NCI-H1092 treated with DMSO at 0.1 percent for 48 hours (cell line): ENCODE data around the gene TRPM2.
"Not testable (repeated sequence)": the region's sequence is repeated elsewhere in the genome, so short reads cannot be mapped to it uniquely, and the experiment has no call there.

Experiments used
- DNase-seq: peaks from one replicate; lab custom pipeline; 2025; lab: John Stamatoyannopoulos, UW

The TRPM2 gene

DNA sequence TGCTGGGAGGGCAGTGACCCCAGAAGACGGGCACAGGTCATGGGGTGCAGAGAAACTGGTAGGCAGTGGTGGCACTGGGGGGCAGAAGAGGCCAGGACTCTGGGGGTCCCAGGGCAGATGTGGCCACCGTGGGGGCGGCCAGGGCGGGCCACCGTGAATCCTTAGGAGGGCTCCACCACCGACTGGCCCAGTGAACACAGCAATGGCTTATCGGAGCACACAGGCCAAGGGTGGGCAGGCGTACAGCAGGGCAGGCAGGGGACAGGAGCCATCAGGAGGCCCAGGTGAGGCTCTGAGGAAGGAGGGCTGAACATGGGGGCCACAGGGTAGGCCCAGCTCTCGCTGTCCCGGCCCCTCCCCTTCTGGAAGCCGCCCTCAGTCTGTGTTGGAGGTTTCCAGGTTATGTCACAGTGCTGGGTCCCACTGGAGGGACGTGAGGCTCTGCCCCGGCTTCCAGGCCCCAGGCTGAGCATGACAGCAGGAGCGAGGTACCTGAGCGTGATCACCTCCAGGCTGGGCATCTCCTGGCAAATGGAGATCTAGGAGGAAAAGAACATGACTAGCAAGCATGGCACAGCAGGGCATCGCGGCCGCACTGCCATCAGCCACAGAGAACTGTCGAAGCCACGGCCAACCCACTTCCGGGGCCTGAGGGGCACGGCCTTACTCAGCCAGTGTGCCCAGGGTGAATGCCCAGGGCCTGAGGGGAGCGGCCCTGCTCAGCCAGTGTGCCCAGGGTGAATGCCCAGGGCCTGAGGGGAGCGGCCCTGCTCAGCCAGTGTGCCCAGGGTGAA is 18.0 kb upstream of the TRPM2 start:
- no peak for DNase-seq

DNA sequence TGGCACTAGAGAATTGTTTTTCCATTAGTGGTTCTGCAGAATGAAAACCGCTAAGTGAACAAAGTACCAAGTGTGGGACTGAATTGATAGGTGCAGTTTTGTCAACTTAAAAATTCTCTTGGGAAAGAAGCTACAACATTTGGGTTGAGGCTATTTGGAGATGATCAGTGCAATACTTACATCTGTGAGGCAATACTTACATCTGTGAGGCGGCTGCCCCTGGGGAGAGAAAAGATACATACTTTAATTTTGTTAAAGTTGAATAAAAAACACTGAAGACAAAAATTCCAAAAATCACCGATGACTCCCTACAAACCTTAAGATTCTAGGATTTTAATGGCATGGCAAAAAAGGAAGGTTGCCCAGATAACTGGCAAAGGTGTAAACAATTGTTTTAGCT is 16.0 kb upstream of the TRPM2 start:
- DNase-seq = no peak

DNA sequence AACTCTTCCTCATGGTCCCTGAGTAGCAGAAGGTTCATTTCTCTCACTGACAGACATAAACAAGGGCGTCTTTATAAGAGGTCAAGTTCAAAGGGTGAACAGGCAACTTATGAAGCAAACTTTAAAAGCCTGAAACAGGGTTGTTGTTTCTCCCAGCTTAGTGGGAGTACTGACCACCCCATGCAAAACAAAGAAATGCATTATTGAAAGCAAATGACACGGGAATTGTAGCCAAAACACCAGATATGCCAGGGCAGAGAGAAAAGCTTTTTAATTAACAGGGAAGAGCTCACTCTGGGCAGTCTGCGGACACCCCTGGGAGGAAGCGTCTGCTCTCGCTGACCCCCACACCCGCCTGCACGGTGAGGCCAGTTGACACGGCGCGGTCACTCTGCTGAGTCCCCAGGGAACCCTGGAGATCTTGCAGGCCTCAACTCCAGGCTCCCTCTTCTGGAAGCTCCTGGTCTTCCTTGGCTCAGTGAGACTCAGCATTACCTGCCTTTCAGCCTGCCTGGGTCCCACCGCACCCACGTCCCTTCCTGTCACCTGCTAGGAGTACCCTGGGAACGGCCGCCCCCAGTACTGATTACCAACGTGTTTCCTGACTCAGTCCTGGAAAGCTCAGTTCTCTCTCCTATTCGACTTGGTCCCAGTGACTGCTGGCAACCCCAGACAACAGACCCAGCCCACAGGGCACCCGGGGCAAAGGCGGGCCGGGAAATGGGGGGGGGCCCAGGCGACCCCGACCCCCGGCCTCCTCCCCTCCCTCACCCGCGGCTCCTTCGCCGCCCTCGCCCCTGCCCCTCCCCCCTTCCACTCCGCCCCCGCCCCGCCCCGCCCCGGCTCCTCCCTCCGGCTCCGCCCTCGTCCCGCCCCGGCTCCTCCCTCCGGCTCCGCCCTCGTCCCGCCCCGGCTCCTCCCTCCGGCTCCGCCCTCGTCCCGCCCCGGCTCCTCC is 15.2 kb upstream of the TRPM2 start:
- DNase-seq = peak; percentile 61

DNA sequence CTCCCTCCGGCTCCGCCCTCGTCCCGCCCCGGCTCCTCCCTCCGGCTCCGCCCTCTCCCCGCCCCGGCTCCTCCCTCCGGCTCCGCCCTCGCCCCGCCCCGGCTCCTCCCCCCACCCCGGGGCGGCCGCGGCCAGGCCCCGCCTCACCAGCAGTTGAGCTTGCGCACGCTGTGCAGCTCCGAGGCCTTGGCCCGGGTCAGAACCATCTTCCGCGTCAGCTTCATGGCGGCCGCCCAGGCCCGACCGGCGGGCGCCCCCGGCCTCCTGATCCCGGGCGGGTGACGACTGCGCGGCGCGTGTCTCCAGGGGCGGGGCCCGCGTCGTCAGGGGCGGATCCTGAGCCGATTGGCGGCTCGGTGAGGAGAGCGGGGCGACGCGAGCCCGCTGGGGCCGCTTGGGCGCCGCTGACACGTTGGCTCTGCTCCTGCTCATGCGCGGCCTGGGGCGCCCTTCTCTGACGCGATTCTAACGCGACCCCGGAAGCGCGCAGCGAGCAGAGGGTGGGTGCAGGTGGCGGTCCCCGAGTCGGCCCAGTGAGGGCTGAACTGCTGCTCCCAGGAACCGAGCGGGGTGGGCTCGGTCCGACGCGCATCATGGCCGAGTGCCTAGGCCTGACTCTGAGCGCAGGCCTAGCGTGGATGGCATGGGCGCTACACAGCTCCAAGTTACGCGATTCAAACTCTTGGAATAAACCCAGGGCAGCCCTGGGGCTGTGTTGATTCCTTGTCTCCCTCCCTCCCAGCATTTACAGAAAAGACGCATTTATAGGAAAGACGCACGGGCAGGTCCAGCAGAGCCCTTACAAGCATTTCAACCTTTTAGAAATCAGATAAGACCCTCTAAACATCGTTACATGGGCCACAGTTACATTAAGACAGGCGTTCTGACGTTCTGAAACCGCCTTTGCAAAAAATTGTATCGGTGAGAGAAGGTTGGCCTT is 14.2 kb upstream of the TRPM2 start, which contains the start of gene CFAP410:
TSS of gene CFAP410 (minus strand) at position 420 of the 940 bp plus-strand sequence. CDS start at position 224, 196 bp downstream.
- DNase-seq = peak; percentile 96

DNA sequence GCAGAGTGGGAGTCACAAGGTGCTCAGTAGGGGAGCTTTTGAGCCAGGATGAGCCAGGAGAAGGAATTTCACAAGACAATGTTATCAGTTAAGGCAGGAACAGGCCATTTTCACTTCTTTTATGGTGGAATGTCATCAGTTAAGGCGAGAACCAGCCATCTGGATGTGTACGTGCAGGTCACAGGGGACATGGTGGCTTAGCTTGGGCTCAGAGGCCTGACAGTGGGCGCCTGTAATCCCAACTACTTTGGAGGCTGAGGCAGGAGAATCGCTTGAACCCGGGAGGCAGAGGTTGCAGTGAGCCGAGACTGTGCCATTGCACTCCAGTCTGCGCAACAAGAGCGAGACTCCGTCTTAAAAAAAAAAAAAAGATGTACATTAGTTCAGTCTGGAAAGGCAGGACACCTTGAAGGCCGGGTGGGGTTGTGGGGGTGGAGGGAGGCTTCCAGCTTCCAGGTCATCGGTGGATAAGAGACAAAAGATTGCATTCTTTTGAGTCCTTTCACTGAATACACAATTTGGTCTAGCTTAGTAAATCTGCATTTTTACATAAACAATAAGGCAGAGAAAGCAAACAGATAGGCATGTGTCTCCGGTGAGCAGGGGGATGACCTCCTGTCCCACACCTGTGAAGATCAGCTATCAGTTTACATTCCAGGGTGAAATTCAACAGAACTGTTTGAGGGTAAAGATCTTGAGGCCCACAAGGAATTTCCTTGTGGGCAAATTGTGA is 11.5 kb upstream of the TRPM2 start:
- not testable (repeated sequence) for DNase-seq

DNA sequence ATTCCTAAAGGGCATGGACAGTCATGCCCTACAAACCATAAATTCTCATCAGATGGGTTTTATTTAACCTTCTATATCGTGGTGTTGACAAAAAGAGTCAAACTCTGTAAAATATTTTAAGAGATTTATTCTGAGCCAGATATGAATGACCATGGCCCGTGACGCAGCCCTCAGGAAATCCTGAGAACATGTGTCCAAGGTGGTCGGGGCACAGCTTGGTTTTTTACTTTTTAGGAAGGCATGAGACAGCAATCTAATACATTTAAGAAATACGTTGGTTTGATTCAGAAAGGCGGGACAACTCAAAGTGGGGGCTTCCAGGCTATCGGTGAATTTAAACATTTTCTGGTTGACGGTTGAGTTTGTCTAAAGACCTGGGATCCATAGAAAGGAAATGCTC is 10.4 kb upstream of the TRPM2 start:
- not testable (repeated sequence) for DNase-seq

DNA sequence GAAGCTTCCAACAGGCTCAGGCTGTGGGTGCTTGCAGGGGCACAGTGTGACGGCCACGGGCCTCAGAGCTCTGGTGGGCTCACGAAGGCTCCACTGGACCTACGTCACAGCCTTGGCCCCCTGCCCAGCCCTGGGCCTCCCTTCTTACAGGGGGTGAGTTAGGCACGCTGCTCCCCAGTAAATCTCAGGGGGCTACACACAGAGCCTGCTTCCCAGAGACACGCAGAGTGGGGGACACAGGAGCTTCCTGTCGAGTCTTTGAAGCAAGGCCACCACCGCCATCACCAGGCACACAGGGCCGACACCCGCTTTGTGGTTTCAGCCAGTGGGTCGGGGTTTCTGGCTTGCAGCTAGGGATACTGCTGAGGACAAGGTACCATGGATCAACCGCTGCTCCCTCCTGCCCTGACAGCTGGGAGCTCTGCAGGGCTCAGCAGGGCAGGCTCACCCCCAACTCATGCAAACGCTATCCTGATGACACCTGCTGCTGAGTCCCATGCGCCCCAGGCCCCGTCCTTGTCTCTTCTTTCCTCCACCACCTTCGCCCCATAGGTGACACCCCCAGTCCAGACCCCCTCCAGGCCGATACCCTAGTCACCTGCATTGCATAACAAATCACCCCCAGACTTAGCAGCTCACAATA is 8.8 kb upstream of the TRPM2 start:
- DNase-seq = no peak

DNA sequence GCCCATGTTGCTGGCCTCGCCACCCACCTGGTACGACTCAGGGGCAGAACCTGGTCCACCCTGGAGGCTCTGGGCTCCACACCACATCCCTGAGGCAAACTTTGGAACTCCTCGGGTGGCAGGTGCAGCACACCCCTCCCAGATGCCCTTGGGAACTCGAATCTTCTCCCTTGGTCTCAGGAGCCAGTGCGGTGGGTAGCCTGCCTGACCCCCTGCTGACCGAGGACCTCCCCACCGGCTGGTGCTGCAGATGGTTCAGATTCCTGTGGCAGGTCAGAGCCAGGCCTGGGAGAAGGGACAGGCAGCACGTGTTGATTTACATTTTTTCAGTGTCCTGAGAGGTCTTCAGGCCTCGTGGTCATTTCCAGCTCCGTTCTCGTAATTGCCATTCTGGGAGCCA is 7.9 kb upstream of the TRPM2 start:
- no peak for DNase-seq

DNA sequence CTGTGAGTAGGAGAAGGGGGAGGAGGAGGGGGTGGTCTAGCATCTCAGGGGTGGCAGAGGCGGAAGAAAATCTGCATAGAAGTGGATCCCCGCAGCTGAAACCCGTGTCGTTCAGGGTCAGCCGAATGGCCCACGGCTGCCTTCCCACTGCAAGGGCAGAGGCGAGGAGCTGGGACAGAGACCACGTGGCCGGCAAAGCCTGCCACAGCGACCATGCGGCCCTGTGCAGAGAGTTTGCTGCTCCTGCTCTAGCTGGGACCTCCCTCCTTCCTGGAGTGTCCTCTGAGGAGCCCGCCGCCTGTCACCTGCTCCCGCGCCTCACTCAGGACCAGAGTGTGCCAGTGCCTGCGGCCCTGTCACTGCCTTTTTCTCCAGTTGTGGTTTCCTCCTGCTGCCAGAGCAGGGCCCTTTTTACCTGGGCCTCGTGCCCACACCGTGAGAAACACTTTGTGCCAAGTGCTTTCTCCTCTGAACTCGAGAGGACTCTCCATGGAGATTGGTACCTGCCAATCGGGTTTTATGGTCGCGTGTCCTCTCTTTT is 5.4 kb upstream of the TRPM2 start:
- DNase-seq = peak; percentile 83

DNA sequence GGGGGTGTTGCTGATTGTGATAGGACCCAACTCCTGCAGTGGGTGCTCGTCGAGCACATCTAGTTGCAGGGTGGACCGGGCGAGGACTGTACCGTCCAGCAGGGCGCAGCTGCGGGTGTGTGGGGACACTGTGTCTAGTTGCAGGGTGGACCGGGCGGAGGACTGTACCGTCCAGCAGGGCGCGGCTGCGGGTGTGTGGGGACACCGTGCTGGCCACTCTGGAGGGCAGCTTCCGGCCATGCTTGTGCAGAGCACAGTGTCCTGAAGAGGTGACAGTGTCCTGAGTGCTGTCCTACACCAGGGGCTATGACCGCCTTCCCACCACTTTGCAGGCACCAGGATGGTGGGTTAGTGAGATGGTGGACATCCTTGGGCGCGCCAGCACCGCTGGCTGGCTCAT is 4.6 kb upstream of the TRPM2 start:
- no peak for DNase-seq

DNA sequence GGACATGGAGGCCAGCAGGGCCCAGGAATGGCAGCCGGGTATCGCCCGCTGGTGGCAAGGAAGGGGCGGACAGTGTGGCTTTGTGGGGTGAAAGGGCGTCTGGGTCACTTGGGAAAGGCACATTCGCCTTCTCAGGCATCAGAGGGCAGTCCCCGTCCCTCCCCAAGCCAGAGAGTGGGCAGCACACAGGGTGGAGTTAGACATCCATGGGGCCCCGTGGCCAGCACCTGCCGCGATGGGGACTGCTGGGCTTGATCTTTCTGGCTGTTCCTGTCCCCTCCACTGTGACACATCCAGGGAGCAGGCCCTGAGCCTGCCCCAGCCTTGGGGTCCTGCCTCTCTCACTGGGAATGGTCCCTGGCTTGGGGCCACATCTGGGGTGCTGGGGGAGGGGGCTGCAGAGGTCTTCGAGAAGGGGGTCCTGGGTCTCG is 4.0 kb upstream of the TRPM2 start:
- no peak for DNase-seq

DNA sequence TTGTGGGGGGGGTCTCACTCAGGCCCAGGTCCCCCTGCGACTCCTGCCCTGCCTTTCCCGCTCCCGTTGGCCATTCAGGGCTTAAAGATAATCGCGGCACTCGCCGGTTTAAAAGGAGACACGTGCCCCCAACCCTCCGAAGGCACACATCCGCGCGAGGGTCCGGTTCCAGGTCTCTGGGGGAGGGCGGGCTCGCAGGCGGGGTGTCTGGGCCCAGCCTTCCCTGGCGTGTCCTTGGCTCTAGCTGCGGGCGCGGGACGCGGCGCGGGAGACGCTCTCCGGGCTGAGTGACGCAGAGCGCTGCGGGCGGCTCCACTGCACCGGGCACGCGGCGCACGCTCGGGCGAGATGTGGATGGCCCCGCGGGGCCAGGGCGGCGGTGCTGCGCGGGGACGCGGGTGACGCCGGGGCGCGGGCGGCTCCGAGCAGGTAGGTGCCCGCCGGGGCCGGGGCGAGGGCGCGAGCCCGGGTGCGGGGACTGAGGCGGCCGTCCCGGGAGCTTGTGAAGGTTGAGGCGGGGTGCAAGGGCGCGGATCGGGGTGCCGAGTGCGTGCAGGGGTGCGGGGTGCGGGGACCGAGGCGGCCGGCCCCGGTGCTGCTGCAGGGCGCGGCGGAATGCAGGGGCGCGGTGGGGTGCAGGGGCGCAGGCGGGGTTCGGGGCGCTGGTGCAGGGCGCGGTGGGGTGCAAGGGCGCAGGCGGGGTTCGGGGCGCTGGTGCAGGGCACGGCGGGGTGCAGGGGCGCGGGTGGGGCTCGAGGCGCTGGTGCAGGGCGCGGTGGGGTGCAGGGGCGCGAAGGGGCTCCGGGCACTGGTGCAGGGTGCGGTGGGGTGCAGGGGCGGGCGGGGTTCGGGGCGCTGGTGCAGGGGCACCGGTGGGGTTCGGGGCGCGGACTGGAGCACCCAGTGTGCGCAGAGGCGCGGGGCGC is 3.3 kb upstream of the TRPM2 start:
- DNase-seq = no peak

DNA sequence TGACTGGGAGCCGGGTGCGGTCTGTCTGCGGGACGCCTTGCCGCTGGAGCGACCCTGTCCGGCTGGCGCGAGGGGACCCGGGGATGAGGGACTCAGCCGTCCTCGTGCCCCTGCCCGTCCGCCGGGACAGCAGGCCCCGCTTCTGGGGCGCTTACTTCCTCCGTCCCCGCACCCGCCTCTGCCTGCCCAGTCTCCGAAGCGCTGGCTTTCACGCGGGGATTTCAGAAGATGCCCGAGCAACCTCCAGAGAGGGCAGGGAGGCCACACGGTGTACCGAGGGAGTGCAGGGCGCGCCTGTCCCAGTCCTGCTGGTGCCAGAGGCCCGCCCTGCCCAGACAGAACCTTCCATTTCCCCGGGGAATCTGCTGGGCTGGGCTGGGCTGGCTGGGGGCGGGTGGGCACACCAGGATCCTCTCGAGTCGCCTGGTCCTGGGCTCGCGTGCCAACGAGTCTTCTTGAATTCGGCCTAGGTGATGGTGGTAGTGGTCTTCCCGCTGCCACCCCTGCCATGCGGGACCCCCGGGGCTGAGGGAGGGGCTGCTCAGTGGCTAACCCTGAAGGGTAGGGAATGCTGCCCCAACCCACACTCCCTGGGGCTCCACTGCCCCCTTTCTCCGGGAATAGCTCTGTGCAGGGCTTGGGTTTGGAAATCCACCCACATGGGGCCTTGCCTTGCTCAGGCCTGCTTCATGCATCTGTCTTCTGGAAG is 2.5 kb upstream of the TRPM2 start:
- no peak for DNase-seq

DNA sequence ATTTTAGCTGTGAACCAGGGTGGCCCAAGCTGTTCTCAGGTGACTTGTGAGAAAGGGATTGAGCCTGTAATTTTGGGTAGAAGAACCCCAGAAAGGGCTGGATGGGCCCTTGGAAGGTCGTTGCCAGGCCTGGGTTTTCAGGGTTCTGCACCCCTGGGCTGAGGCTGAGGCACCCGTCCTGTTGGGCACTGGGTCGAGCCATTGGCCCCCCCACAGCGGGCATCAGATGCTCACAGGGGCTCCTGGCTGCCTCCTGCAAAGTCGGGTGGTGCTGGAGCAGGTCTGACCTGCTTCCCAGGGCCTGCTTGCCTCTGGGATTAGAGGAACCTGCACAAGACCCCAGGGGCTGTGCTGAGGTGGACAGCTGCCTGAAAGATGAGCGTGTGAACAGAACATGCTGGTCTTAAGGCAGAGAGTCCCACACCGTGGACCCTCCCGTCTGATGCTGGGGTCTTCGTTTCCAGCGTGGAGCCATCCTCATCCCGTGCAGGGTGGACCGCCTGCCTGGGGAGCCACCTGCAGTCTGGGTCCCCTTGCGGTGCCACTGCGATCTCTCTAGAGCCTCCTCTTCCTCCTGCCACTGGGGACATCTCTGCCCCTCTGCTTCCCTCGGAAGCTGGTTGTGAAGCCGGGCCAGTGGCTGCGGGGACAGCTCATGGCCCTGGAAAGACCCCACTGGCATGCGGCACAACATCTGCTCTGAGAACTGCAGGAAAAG is 1.7 kb upstream of the TRPM2 start:
- DNase-seq = no peak

DNA sequence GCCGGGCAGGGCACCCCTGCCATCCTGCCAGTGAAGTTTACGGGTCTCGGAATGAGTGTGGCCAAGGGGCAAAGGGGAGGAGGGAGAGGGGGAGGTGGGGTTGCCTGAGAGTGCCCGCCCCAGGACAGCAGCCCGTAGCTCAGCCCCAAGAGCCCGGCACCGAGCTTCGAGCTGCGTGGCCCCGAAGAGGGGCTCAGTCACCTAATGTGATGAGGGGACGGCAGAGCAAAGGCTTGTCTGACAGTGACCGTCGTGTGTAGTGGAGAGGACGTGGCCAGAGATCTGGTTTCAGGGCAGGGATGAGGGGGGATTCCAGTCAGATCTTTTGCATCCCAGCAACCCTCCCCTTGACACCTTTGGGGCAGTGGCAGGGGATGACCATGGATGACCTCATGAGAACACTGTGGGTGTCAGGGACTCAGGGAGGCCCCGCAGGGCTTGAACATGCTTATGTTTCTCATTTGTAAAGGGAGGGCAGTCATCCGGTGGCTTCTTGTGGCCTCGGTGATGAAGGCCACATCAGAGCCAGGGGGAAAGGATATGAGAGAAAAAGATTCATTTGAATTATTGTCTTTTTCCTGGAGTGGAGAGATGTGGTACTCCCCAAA is 1.1 kb upstream of the TRPM2 start:
- no peak for DNase-seq

DNA sequence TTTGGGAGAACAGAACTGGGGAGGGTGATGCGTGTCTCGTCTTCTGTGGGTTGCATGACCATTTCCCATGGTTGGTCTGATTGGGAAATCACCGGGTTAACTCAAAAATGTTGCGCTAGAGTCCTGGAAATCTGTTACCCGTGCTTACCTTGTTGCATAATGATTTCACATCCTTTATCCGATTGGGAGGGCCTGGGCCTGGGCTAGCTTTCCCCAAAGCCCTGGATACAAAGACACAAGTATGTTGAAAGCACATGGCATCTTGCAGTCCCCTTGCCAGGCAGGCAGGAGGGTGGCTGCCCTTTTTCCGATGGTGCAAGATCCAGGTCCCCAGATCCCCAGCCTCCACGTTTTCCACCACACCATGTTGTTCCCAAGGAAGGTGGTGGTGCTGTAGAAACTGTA is 582 bp downstream of the TRPM2 start:
- DNase-seq = no peak
